Tibial nerve (tissue), 3 donors: ENCODE measurements around the gene CENPV.

Source experiments
- CTCF ChIP-seq, 5 experiments: fragments of 200-600 bp in 3 of 5; fragments of 450-650 bp in 2 of 5; sonication (generic) in 3 of 5; IDR thresholded peaks; one replicate each; pipeline ENCODE4 v1.5.1; 2016 to 2019; ENCODE audit warnings: antibody characterized with exemption in 5 of 5, mild to moderate bottlenecking in 3 of 5, moderate library complexity in 2 of 5
- POLR2A ChIP-seq, 2 donors: fragments of 450-650 bp; IDR thresholded peaks; one replicate each; pipeline ENCODE4 v1.6.1; 2017; ENCODE audit warnings: antibody characterized with exemption in 2 of 2, mild to moderate bottlenecking in 2 of 2, moderate library complexity in 2 of 2

- TF ChIP-seq CTCF (IDR thresholded peaks at IDR 0.05) (no peak), POLR2A (IDR thresholded peaks at IDR 0.05) (no peak)
Measured at GRCh38 chr17:16322636-16323035, 30.6 kb downstream of the CENPV start.
